ENCODE measurements around the gene KCNK18. TPM values are rescaled to one million over a fixed set of nuclear protein-coding genes. Genes with fewer than 3 reads are reported as not detected.

KCNK18 gene
- total and polyA plus RNA-seq, 2 of the 8 experiments (the other 6 are each of a cell fraction or from before 2014, with no cell fraction given), result not detected

GRCh38 chr10:117201826-117202225 is 4.5 kb downstream of the KCNK18 start:
- no peaks in the 10 kb centered on the region for H4K20me1 ChIP-seq (replicated peaks in 1 of 2; ENCODE audit: control insufficient read depth in 1 of 2, insufficient read depth in 2 of 2, low read length in 2 of 2)
- no peaks in the 10 kb centered on the region for H3K36me3 ChIP-seq (ENCODE audit: control insufficient read depth in 2 of 4, insufficient read depth in 4 of 4, low read length in 3 of 4)
- no peak for FAIRE-seq
- no peak overlapping the region for H2BK5ac ChIP-seq (ENCODE audit: low read depth, low read length)
- H3K27me3 ChIP-seq (replicated peaks in 1 of 4; ENCODE audit: control insufficient read depth in 3 of 4, extremely low read depth in 1 of 4, insufficient read depth in 3 of 4, low read length in 3 of 4), result peaks cover 0 to 1% (median 0%) of the 10 kb centered on the region in 4 experiments; a peak in 1 of 7 replicates
- no peak overlapping the region for H3K18ac ChIP-seq (ENCODE audit: extremely low read depth, low read length)
- no peak overlapping the region for H3K4me2 ChIP-seq (ENCODE audit: insufficient read depth in 1 of 2, low read depth in 2 of 2, low read length in 2 of 2)
- no peak overlapping the region for H2BK20ac ChIP-seq (ENCODE audit: low read length)
- no peak overlapping the region for H3K56ac ChIP-seq (replicated peaks; ENCODE audit: insufficient read length, low read depth, low read length)
- H2AFZ ChIP-seq (ENCODE audit: low read length), result no peak overlapping the region
- no peak overlapping the region for H2BK120ac ChIP-seq (replicated peaks; ENCODE audit: low read depth, low read length)
- no peak overlapping the region for H4K8ac ChIP-seq (ENCODE audit: extremely low read depth, insufficient read depth, low read length)
- H3K23me2 ChIP-seq (ENCODE audit: low read depth, low read length), result no peaks in the 10 kb centered on the region
- ChIA-PET POLR2A (ENCODE audit: partially characterized antibody) (no interaction called here), CTCF (ENCODE audit: partially characterized antibody) (interaction anchor here (0.6 to 3.1 kb wide), 7 partner anchors 15 to 484 kb away, joined by 3 to 11 read pairs (median 3); no protein-coding TSS in a partner anchor)
- peaks cover 0 to 4% (median 0%) of the 10 kb centered on the region in 4 experiments; a peak in 2 of 7 replicates for H3K4me1 ChIP-seq (replicated peaks in 1 of 4; ENCODE audit: control insufficient read depth in 3 of 4, insufficient read depth in 4 of 4, low read length in 3 of 4)
- H3K79me2 ChIP-seq (ENCODE audit: control insufficient read depth in 1 of 2, insufficient read depth in 2 of 2, low read length in 2 of 2), result no peaks in the 10 kb centered on the region
- no peak overlapping the region for H3K9ac ChIP-seq (replicated peaks in 1 of 4; ENCODE audit: extremely low read depth in 1 of 4, low read depth in 3 of 4, low read length in 3 of 4)
- H4K91ac ChIP-seq (replicated peaks; ENCODE audit: insufficient read length, low read length), result no peak overlapping the region
- no peaks in the 10 kb centered on the region for H3K9me3 ChIP-seq (ENCODE audit: insufficient read depth in 2 of 2, low read depth in 1 of 2, low read length in 1 of 2)
- no peak overlapping the region for H4K5ac ChIP-seq (ENCODE audit: insufficient read length, low read depth, low read length)
- WGBS, 2 experiments (ENCODE audit: extremely low coverage in 1 of 2, insufficient coverage in 1 of 2, insufficient read length in 1 of 2, insufficient replicate concordance in 2 of 2, low coverage in 1 of 2, low lambda C conversion rate in 2 of 2, missing lambda C conversion rate in 1 of 2), result 66% methylated on average over 4 of the region's 4 CpGs; no CpG with 5 or more reads in 1 of the 2 experiments
- H2BK15ac ChIP-seq (ENCODE audit: low read length), result no peak overlapping the region
- TF ChIP-seq JUN (IDR thresholded peaks at IDR 0.05; ENCODE audit: low read depth, low read length), result no peak
- no peak overlapping the region for H3K27ac ChIP-seq (ENCODE audit: low read depth, low read length)
- H3K23ac ChIP-seq (ENCODE audit: insufficient read length), result no peak overlapping the region
- no peak overlapping the region for H3K4ac ChIP-seq (replicated peaks; ENCODE audit: insufficient read length, low read depth, low read length)
- H2BK12ac ChIP-seq (ENCODE audit: low read depth, low read length), result no peak overlapping the region
- no peak overlapping the region for H3K4me3 ChIP-seq (ENCODE audit: extremely low read depth in 1 of 4, insufficient read depth in 2 of 4, low read depth in 3 of 4, low read length in 4 of 4)
- no peak overlapping the region for H2AK5ac ChIP-seq (ENCODE audit: low read depth, low read length)
- no peak overlapping the region for H3K14ac ChIP-seq (ENCODE audit: insufficient read length)
- DNase-seq (ENCODE audit: low read depth in 1 of 2, low spot score in 2 of 2), result no peak
- H3K79me1 ChIP-seq (ENCODE audit: low read depth, low read length), result no peaks in the 10 kb centered on the region

All from H1 (cell line).